Endothelial cell of umbilical vein (primary cell): ENCODE data around the gene PTPN13. TPM values are rescaled to one million over a fixed set of nuclear protein-coding genes. Genes with fewer than 3 reads are reported as not detected.

Experiments used
- BruUV-seq: library from RNA; stranded (reverse); fragments of 400-500 nt; replicated peaks from 2 replicates; lab custom pipeline; 2021; lab: Mats Ljungman, UMichigan
- CTCF ChIA-PET: fragments of 300-600, 350-600 bp; sonication (Branson Sonifier 250); formaldehyde crosslinking; loops from one replicate; lab custom pipeline; 2021; ENCODE audit warnings: antibody characterized with exemption, inconsistent platforms; lab: Charles Lee
- POLR2A ChIA-PET: fragments of 300-600, 350-600 bp; sonication (Branson Sonifier 250); formaldehyde crosslinking; loops from one replicate; lab custom pipeline; 2021; ENCODE audit warnings: antibody characterized with exemption, inconsistent platforms; lab: Charles Lee
- DNase-seq: peaks from one replicate; pipeline ENCODE4 v3.0.0-alpha.2; 2011; ENCODE audit warnings: low read depth, low spot score
- FAIRE-seq: peaks from 2 replicates; lab custom pipeline; 2011; peaks lifted over from hg19 to GRCh38; lab: Jason Lieb, UNC
- H2AFZ ChIP-seq: 2 replicates; pipeline ENCODE4 v1.6.0; 2012; ENCODE audit warnings: low read depth, low read length, control low read depth, inconsistent platforms
- H3K27ac ChIP-seq: 2 replicates; pipeline ENCODE4 v1.5.1; 2011; ENCODE audit warnings: low read depth, mild to moderate bottlenecking, control low read depth, low read length, moderate library complexity; ENCODE audit not compliant: insufficient read depth
- H3K27me3 ChIP-seq, 2 experiments: 2 replicates each; pipeline versions ENCODE4 v1.6.0 to v1.6.1; 2011; ENCODE audit warnings: low read length in 2 of 2, mixed read lengths in 1 of 2; ENCODE audit not compliant: control insufficient read depth in 2 of 2, insufficient read depth in 2 of 2
- H3K36me3 ChIP-seq, 2 experiments: 2 replicates in 1 of 2; 3 replicates in 1 of 2; pipeline ENCODE4 v1.5.1; 2011; ENCODE audit warnings: low read length in 2 of 2, mild to moderate bottlenecking in 1 of 2, moderate library complexity in 1 of 2; ENCODE audit not compliant: control insufficient read depth in 2 of 2, insufficient read depth in 2 of 2; ENCODE audit errors: extremely low read depth in 1 of 2
- H3K4me1 ChIP-seq: 3 replicates; pipeline ENCODE4 v1.5.1; 2011; ENCODE audit warnings: mild to moderate bottlenecking, low read length; ENCODE audit not compliant: control insufficient read depth, insufficient read depth; ENCODE audit errors: extremely low read depth
- H3K4me2 ChIP-seq: 2 replicates; pipeline ENCODE4 v1.6.1; 2011; ENCODE audit warnings: low read length, control low read depth, mixed read lengths; ENCODE audit not compliant: insufficient read depth
- H3K4me3 ChIP-seq, 3 experiments: fragments of 200-600 bp in 1 of 3; sonication (generic), shearing (Covaris generic) in 1 of 3; replicated peaks in 1 of 3; 2 replicates each; pipeline ENCODE4 v1.5.1; 2011 to 2016; ENCODE audit warnings: control low read depth in 3 of 3, low read length in 3 of 3, mild to moderate bottlenecking in 2 of 3, inconsistent platforms in 1 of 3, low read depth in 1 of 3, moderate library complexity in 1 of 3; ENCODE audit not compliant: insufficient read depth in 1 of 3
- H3K79me2 ChIP-seq: 2 replicates; pipeline ENCODE4 v1.6.0; 2012; ENCODE audit warnings: low read length, inconsistent platforms; ENCODE audit not compliant: control insufficient read depth, insufficient read depth
- H3K9ac ChIP-seq: replicated peaks from 2 replicates; pipeline ENCODE3; 2011; ENCODE audit warnings: low read length, control low read depth; ENCODE audit not compliant: insufficient read depth; ENCODE audit errors: extremely low read depth
- H3K9me1 ChIP-seq: replicated peaks from 3 replicates; pipeline ENCODE4 v1.6.0; 2011; ENCODE audit warnings: mild to moderate bottlenecking, low read length; ENCODE audit not compliant: control insufficient read depth, insufficient read depth; ENCODE audit errors: extremely low read depth
- H3K9me3 ChIP-seq: replicated peaks from 2 replicates; pipeline ENCODE4 v1.5.1; 2012; ENCODE audit warnings: low read length, inconsistent platforms; ENCODE audit not compliant: control insufficient read depth, insufficient read depth
- H4K20me1 ChIP-seq: replicated peaks from 2 replicates; pipeline ENCODE3; 2011; ENCODE audit warnings: mild to moderate bottlenecking, low read length; ENCODE audit not compliant: control insufficient read depth, insufficient read depth; ENCODE audit errors: extremely low read depth
- EZH2 ChIP-seq: IDR thresholded peaks from 2 replicates; pipeline ENCODE4 v1.6.1; 2012; ENCODE audit warnings: borderline replicate concordance, low read depth, mild to moderate bottlenecking, moderate library complexity, low read length, inconsistent platforms; ENCODE audit not compliant: severe bottlenecking
- FOS ChIP-seq: IDR thresholded peaks from 2 replicates; pipeline ENCODE4 v1.6.1; 2011; ENCODE audit warnings: mild to moderate bottlenecking, low read length, moderate library complexity, borderline replicate concordance; ENCODE audit not compliant: insufficient read depth
- GATA2 ChIP-seq: IDR thresholded peaks from 2 replicates; pipeline ENCODE4 v1.7.0; 2011; ENCODE audit warnings: low read depth, mild to moderate bottlenecking, moderate library complexity, mixed read lengths, low read length; ENCODE audit not compliant: insufficient read length, insufficient read depth
- JUN ChIP-seq: IDR thresholded peaks from 2 replicates; pipeline ENCODE4 v1.6.1; 2011; ENCODE audit warnings: borderline replicate concordance, low read depth; ENCODE audit not compliant: insufficient read length, insufficient read depth
- MYC ChIP-seq: IDR thresholded peaks from one replicate; pipeline ENCODE4 v1.6.1; 2011; ENCODE audit warnings: mild to moderate bottlenecking, low read depth, low read length
- POLR2A ChIP-seq: IDR thresholded peaks from 2 replicates; pipeline ENCODE4 v1.6.1; 2012; ENCODE audit warnings: low read depth, mild to moderate bottlenecking, control low read depth, low read length
- POLR2AphosphoS5 ChIP-seq: IDR thresholded peaks from 2 replicates; pipeline ENCODE4 v1.6.1; 2012; ENCODE audit warnings: low read depth, mild to moderate bottlenecking, control low read depth, low read length, moderate library complexity; ENCODE audit not compliant: insufficient read depth
- dilution Hi-C: fragments of 300-500 bp; cut with MboI; formaldehyde crosslinking; loops from one replicate; pipeline ENCODE4 v1.15.0; 2019; ENCODE audit warnings: low sequenced_read_pairs; ENCODE audit not compliant: extremely low pct_ligation_motif_present
- intact Hi-C: fragments of 100-400 bp; cut with micrococcal nuclease; formaldehyde crosslinking; loops from one replicate; pipeline ENCODE4 v1.10.0; 2022
- polyA plus RNA-seq, 4 experiments: library from polyadenylated mRNA; depleted of rRNA in 3 of 4; stranded (reverse) in 3 of 4; unstranded in 1 of 4; fragments of >200 nt; gene quantifications; 2 replicates each; pipeline versions ENCODE4 v1.2.1 to v1.2.3, GENCODE V29; 2011 to 2012; ENCODE audit warnings: missing spikeins in 1 of 4
- total RNA-seq: library from RNA; stranded (reverse); gene quantifications from 2 replicates; pipeline ENCODE4 v1.2.3, GENCODE V29; 2021
- TF ChIP-seq, protein P1 (sequence below), 2 donors: IDR thresholded peaks; 1 replicate in 1 of 2; 2 replicates in 1 of 2; pipeline ENCODE4 v1.5.1; 2011; ENCODE audit warnings: low read length in 2 of 2, mild to moderate bottlenecking in 2 of 2, moderate library complexity in 2 of 2, control low read depth in 1 of 2, inconsistent platforms in 1 of 2, low read depth in 1 of 2; ENCODE audit not compliant: insufficient read depth in 1 of 2; ENCODE audit errors: extremely low read depth in 1 of 2
- TF ChIP-seq, protein P2 (sequence below): IDR thresholded peaks from 2 replicates; pipeline ENCODE4 v1.6.1; 2011; ENCODE audit not compliant: insufficient read depth, insufficient read length

PTPN13 gene
- total and polyA plus RNA-seq, 2 donors (not counting 3 experiments of a cell fraction or from before 2014, with no cell fraction given), result 0.69 to 2.9 TPM

DNA sequence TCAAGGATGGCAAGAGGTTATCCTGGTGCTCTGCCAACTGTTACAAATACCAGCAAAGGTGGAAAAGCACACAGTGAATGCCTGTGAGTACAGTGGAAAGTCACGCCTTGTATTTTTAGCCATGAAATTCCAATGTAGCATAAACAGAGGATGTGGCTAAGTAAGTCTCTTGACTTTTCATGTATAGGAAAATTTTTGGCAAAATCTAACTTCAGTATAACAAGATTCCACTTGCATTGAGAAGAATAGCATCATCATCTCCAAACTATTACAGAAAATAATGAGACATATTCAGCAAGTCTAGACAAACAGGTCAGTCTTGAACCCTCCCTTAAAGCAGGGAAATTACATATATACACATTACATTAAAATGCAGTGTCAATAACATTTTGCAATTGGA, 247.2 kb downstream of the PTPN13 start:
- no peaks in the 10 kb centered on the region for H3K36me3 ChIP-seq
- no peaks in the 10 kb centered on the region for H3K9me3 ChIP-seq
- no peak overlapping the region for H3K4me2 ChIP-seq
- H2AFZ ChIP-seq, result no peak overlapping the region
- POLR2A ChIA-PET, result no interaction called here
- no peaks in the 10 kb centered on the region for H3K79me2 ChIP-seq
- intact Hi-C loops, result no loop called here
- no peaks in the 10 kb centered on the region for H3K27me3 ChIP-seq
- no peak overlapping the region for H3K9ac ChIP-seq
- BruUV-seq, result no TSS peak
- FAIRE-seq, result no peak
- H3K4me1 ChIP-seq, result peaks cover 11% of the 10 kb centered on the region
- H4K20me1 ChIP-seq, result no peaks in the 10 kb centered on the region
- TF ChIP-seq EZH2 (no peak), MYC (no peak), JUN (no peak), FOS (no peak), GATA2 (no peak), POLR2AphosphoS5 (no peak), POLR2A (no peak)
- TF ChIP-seq, protein P1, sequence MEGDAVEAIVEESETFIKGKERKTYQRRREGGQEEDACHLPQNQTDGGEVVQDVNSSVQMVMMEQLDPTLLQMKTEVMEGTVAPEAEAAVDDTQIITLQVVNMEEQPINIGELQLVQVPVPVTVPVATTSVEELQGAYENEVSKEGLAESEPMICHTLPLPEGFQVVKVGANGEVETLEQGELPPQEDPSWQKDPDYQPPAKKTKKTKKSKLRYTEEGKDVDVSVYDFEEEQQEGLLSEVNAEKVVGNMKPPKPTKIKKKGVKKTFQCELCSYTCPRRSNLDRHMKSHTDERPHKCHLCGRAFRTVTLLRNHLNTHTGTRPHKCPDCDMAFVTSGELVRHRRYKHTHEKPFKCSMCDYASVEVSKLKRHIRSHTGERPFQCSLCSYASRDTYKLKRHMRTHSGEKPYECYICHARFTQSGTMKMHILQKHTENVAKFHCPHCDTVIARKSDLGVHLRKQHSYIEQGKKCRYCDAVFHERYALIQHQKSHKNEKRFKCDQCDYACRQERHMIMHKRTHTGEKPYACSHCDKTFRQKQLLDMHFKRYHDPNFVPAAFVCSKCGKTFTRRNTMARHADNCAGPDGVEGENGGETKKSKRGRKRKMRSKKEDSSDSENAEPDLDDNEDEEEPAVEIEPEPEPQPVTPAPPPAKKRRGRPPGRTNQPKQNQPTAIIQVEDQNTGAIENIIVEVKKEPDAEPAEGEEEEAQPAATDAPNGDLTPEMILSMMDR (IDR thresholded peaks at IDR 0.05; ENCODE audit: extremely low read depth in 1 of 2, insufficient read depth in 1 of 2, low read depth in 1 of 2, low read length in 2 of 2), result no peak
- TF ChIP-seq, protein P2, sequence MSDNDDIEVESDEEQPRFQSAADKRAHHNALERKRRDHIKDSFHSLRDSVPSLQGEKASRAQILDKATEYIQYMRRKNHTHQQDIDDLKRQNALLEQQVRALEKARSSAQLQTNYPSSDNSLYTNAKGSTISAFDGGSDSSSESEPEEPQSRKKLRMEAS, result no peak
- no peak overlapping the region for H3K4me3 ChIP-seq
- dilution Hi-C loops, result no loop called here
- H3K27ac ChIP-seq, result no peak overlapping the region
- CTCF ChIA-PET, result no interaction called here
- H3K9me1 ChIP-seq, result no peaks in the 10 kb centered on the region
- no peak for DNase-seq
